HCT116 (cell line): ENCODE results near the gene RTN1. TPM values are rescaled to one million over a fixed set of nuclear protein-coding genes. Genes with fewer than 3 reads are reported as not detected.

Experiments used
- ATAC-seq: fragments of 200-7000 bp; cut with Tn5 transposase; 2 replicates; pipeline ENCODE4 v1.9.1; 2020; ENCODE audit warnings: mild to moderate bottlenecking, moderate library complexity
- BruUV-seq: library from RNA; stranded (reverse); fragments of 400-500 nt; replicated peaks from 2 replicates; lab custom pipeline; 2021; lab: Mats Ljungman, UMichigan
- CTCF ChIA-PET: fragments of 300-600 bp; sonication (Branson Sonifier 250); formaldehyde crosslinking; loops from one replicate; lab custom pipeline; 2021; ENCODE audit warnings: antibody characterized with exemption; lab: Charles Lee
- POLR2A ChIA-PET: fragments of 300-600, 350-600 bp; sonication (Branson Sonifier 250); formaldehyde crosslinking; loops from one replicate; lab custom pipeline; 2021; ENCODE audit warnings: antibody characterized with exemption; lab: Charles Lee
- RAD21 ChIA-PET, 2 experiments: fragments of 300-600 bp; sonication (Branson Sonifier 250); formaldehyde crosslinking; loops; one replicate each; lab custom pipeline; 2023; ENCODE audit warnings: low total read pairs in 2 of 2; ENCODE audit not compliant: uncharacterized antibody in 2 of 2, unreplicated experiment in 2 of 2, low non-redundant PET in 1 of 2; lab: Charles Lee
- DNase-seq: peaks from one replicate; pipeline ENCODE4 v3.0.0-alpha.2; 2010; ENCODE audit warnings: low read depth, low spot score
- H2AFZ ChIP-seq: fragments of 200-600 bp; shearing (Covaris generic), sonication (generic); 2 replicates; pipeline ENCODE4 v1.6.1; 2017; ENCODE audit warnings: low read depth, mixed run types, mixed read lengths, antibody characterized with exemption, low read length; ENCODE audit not compliant: poor library complexity, severe bottlenecking
- H3K27ac ChIP-seq: 2 replicates; pipeline ENCODE4 v1.5.1; 2012; ENCODE audit warnings: low read depth, low read length
- H3K27me3 ChIP-seq: fragments of 200-600 bp; sonication (generic); 2 replicates; pipeline ENCODE4 v1.6.1; 2016; ENCODE audit warnings: mixed run types, low read length, mixed read lengths; ENCODE audit not compliant: insufficient read depth
- H3K36me3 ChIP-seq, 2 experiments: fragments of 200-500 bp in 1 of 2; fragments of 200-600 bp in 1 of 2; sonication (Bioruptor generic) in 1 of 2; sonication (generic) in 1 of 2; 2 replicates each; pipeline versions ENCODE4 v1.5.1 to v1.6.1; 2014 to 2016; ENCODE audit warnings: low read length in 2 of 2, inconsistent platforms in 1 of 2, mixed read lengths in 1 of 2, mixed run types in 1 of 2; ENCODE audit not compliant: insufficient read depth in 2 of 2, control insufficient read depth in 1 of 2
- H3K4me1 ChIP-seq, 2 experiments: fragments of 200-600 bp in 1 of 2; sonication (generic) in 1 of 2; 2 replicates each; pipeline versions ENCODE4 v1.5.1 to v1.6.1; 2012 to 2017; ENCODE audit warnings: low read length in 2 of 2, inconsistent platforms in 1 of 2, mild to moderate bottlenecking in 1 of 2, mixed read lengths in 1 of 2, mixed run types in 1 of 2, moderate library complexity in 1 of 2; ENCODE audit not compliant: insufficient read depth in 2 of 2, control insufficient read depth in 1 of 2
- H3K4me2 ChIP-seq: fragments of 200-600 bp; sonication (generic); 2 replicates; pipeline ENCODE4 v1.6.1; 2017; ENCODE audit warnings: mixed run types, low read length, mixed read lengths
- H3K4me3 ChIP-seq, 2 experiments: fragments of 200-600 bp in 1 of 2; sonication (generic) in 1 of 2; replicated peaks in 1 of 2; 2 replicates each; pipeline ENCODE4 v1.5.1; 2011 to 2016; ENCODE audit warnings: low read length in 2 of 2, control low read depth in 1 of 2, low read depth in 1 of 2, mild to moderate bottlenecking in 1 of 2, mixed read lengths in 1 of 2, mixed run types in 1 of 2
- H3K79me2 ChIP-seq: fragments of 200-600 bp; sonication (generic); 2 replicates; pipeline ENCODE4 v1.6.1; 2017; ENCODE audit warnings: mild to moderate bottlenecking, mixed run types, low read length, moderate library complexity, mixed read lengths; ENCODE audit not compliant: insufficient read depth
- H3K9ac ChIP-seq: fragments of 200-600 bp; sonication (generic); 2 replicates; pipeline ENCODE4 v1.6.1; 2016; ENCODE audit warnings: low read length, mixed read lengths
- H3K9me2 ChIP-seq: fragments of 200-600 bp; sonication (generic), shearing (Covaris generic); 2 replicates; pipeline ENCODE4 v1.6.1; 2017; ENCODE audit warnings: mixed run types, mild to moderate bottlenecking, moderate library complexity; ENCODE audit not compliant: insufficient read depth
- H3K9me3 ChIP-seq, 2 experiments: fragments of 200-500 bp in 1 of 2; fragments of 200-600 bp in 1 of 2; sonication (Bioruptor generic) in 1 of 2; sonication (generic) in 1 of 2; 2 replicates each; pipeline ENCODE4 v1.6.1; 2014 to 2017; ENCODE audit warnings: low read length in 2 of 2, mixed read lengths in 2 of 2, inconsistent platforms in 1 of 2, low read depth in 1 of 2, mild to moderate bottlenecking in 1 of 2, mixed run types in 1 of 2, moderate library complexity in 1 of 2; ENCODE audit not compliant: control insufficient read depth in 1 of 2, insufficient read depth in 1 of 2
- H4K20me1 ChIP-seq: fragments of 200-600 bp; sonication (generic), shearing (Covaris generic); 2 replicates; pipeline ENCODE4 v1.6.1; 2017; ENCODE audit warnings: mixed run types, mild to moderate bottlenecking, moderate library complexity; ENCODE audit not compliant: insufficient read depth
- CBX3 ChIP-seq: IDR thresholded peaks from 2 replicates; pipeline ENCODE4 v1.6.1; 2012; ENCODE audit warnings: low read depth
- CEBPB ChIP-seq: IDR thresholded peaks from 2 replicates; pipeline ENCODE4 v1.6.1; 2012; ENCODE audit warnings: low read depth
- EGR1 ChIP-seq: IDR thresholded peaks from 2 replicates; pipeline ENCODE4 v1.6.1; 2012; ENCODE audit warnings: low read depth
- ELF1 ChIP-seq: IDR thresholded peaks from 2 replicates; pipeline ENCODE4 v1.6.1; 2012; ENCODE audit warnings: low read depth, borderline replicate concordance
- EZH2 ChIP-seq: fragments of 200-600 bp; sonication (generic); IDR thresholded peaks from 2 replicates; pipeline ENCODE4 v1.6.1; 2017; ENCODE audit warnings: antibody characterized with exemption, mixed run types
- EZH2phosphoT487 ChIP-seq: fragments of 200-600 bp; IDR thresholded peaks from 2 replicates; pipeline ENCODE4 v1.6.1; 2018; ENCODE audit warnings: antibody characterized with exemption, borderline replicate concordance
- FOSL1 ChIP-seq: IDR thresholded peaks from 2 replicates; pipeline ENCODE4 v1.6.1; 2012; ENCODE audit warnings: low read depth
- JUND ChIP-seq: IDR thresholded peaks from 2 replicates; pipeline ENCODE4 v1.6.1; 2012
- SRF ChIP-seq: IDR thresholded peaks from 2 replicates; pipeline ENCODE4 v1.6.1; 2012; ENCODE audit warnings: low read depth
- TCF7L2 ChIP-seq: IDR thresholded peaks from 2 replicates; pipeline ENCODE4 v1.7.0; 2011; ENCODE audit warnings: borderline replicate concordance, inconsistent platforms; ENCODE audit not compliant: insufficient read depth, insufficient read length; ENCODE audit errors: extremely low read depth
- ZFX ChIP-seq: fragments of 450-650 bp; IDR thresholded peaks from 2 replicates; pipeline ENCODE4 v1.6.1; 2017
- ZNF274 ChIP-seq: fragments of 200-500 bp; sonication (Bioruptor generic); IDR thresholded peaks from 2 replicates; pipeline ENCODE4 v1.6.1; 2014; ENCODE audit warnings: mild to moderate bottlenecking, low read depth, low read length, inconsistent platforms
- intact Hi-C: fragments of 100-400 bp; cut with micrococcal nuclease; formaldehyde crosslinking; loops from 2 replicates; pipeline ENCODE4 v1.10.0; 2022
- total RNA-seq: library from RNA; stranded (reverse); gene quantifications from one replicate; pipeline ENCODE4 v1.2.1, GENCODE V29; 2021; ENCODE audit not compliant: unreplicated experiment
- TF ChIP-seq, protein P1 (sequence below), 3 experiments: fragments of 200-600 bp in 1 of 3; sonication (generic) in 1 of 3; IDR thresholded peaks in 2 of 3; conservative IDR thresholded peaks in 1 of 3; 2 replicates each; pipeline ENCODE4 v1.5.1; 2012 to 2017; ENCODE audit warnings: low read depth in 2 of 3, low read length in 2 of 3, antibody characterized with exemption in 1 of 3, borderline replicate concordance in 1 of 3, control low read depth in 1 of 3, mild to moderate bottlenecking in 1 of 3, mixed read lengths in 1 of 3, mixed run types in 1 of 3, moderate library complexity in 1 of 3; ENCODE audit not compliant: insufficient read depth in 1 of 3
- TF ChIP-seq, protein P2 (sequence below): IDR thresholded peaks from 2 replicates; pipeline ENCODE4 v1.6.1; 2012
- TF ChIP-seq, protein P3 (sequence below): IDR thresholded peaks from 2 replicates; pipeline ENCODE4 v1.6.1; 2011; ENCODE audit warnings: mild to moderate bottlenecking, low read length, moderate library complexity; ENCODE audit not compliant: insufficient replicate concordance; ENCODE audit errors: extremely low read depth
- TF ChIP-seq, protein P4 (sequence below): IDR thresholded peaks from 2 replicates; pipeline ENCODE4 v1.6.1; 2012

Gene RTN1
- total RNA-seq, 1 experiment from 2014 or later = 0.57 TPM

DNA sequence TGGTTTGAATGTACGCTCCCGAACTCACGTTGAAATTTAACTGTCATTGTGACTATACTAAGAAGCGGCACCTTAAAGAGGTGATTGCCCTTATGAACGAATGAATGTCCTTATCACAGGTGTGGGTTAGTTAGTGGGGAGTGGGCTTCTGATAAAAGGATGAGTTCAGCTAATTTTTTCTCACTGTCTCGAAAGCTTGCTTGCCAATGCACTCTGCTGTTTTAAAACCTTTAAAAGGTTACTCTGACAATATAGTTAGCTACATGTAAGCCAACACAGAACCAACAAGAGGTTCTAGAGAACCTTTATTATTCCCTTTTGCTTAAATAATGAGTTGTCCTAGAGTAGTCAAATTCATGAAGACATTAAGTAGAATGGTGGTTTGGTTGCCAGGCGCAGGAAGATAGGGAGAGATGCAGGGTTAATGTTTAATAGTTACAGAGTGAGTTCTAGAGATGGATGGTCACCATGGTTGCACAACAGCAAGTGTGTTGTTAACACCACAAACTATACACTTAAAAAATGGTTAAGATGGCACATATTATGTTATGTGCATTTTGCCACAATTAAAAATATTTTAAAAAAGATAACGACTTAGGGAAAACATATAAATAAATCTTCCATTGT, 26.3 kb downstream of the RTN1 start:
- intact Hi-C loops = no loop called here
- H3K36me3 ChIP-seq = no peaks in the 10 kb centered on the region
- H3K4me3 ChIP-seq = no peak overlapping the region
- no peak for ATAC-seq
- H3K4me1 ChIP-seq = no peaks in the 10 kb centered on the region
- TF ChIP-seq CBX3 = no peak
- TF ChIP-seq SRF = no peak
- TF ChIP-seq EGR1 = no peak
- TF ChIP-seq CEBPB = no peak
- no peak for TF ChIP-seq EZH2phosphoT487
- TF ChIP-seq ZFX = no peak
- no peak for TF ChIP-seq TCF7L2
- no peak overlapping the region for H3K9ac ChIP-seq
- DNase-seq = no peak
- H2AFZ ChIP-seq = no peak overlapping the region
- POLR2A ChIA-PET = no interaction called here
- BruUV-seq = no TSS peak
- no peaks in the 10 kb centered on the region for H3K79me2 ChIP-seq
- H3K9me3 ChIP-seq = no peaks in the 10 kb centered on the region
- no peak overlapping the region for H3K27ac ChIP-seq
- RAD21 ChIA-PET = no interaction called here
- H3K4me2 ChIP-seq = no peak overlapping the region
- no peaks in the 10 kb centered on the region for H3K9me2 ChIP-seq
- H3K27me3 ChIP-seq = peaks cover 8% of the 10 kb centered on the region; the same call in 1 of the 2 replicates
- CTCF ChIA-PET = interaction anchor here (1.4 kb wide), 1 partner anchor 54 kb away, joined by 3 read pairs; no protein-coding TSS in a partner anchor
- H4K20me1 ChIP-seq = no peaks in the 10 kb centered on the region

DNA sequence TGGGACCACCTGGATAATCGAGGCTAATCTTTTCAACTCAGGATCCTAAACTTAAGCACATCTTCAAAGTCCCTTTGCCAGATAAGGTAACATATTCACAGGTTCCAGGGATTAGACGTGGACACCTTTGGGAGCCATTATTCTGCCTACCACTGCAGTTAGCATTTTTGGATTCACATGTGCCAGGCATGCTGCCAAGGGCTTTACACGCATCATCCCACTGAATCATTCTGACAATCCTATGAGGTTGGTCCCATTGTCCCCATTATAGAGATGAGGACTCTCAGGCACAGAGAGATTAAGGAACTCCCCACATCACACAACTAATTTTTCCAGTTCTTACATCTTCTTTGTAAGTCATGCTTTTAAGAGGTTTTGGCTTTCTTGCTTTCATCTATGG, 34.5 kb downstream of the RTN1 start:
- POLR2A ChIA-PET = no interaction called here
- Histone ChIP-seq H3K79me2 (no peaks in the 10 kb centered on the region), H4K20me1 (no peaks in the 10 kb centered on the region), H3K9me3 (no peaks in the 10 kb centered on the region), H3K4me1 (no peaks in the 10 kb centered on the region), H3K4me2 (no peak overlapping the region), H3K9me2 (no peaks in the 10 kb centered on the region), H2AFZ (no peak overlapping the region), H3K27ac (no peak overlapping the region), H3K27me3 (peaks cover 15% of the 10 kb centered on the region)
- DNase-seq = no peak
- BruUV-seq = no TSS peak
- intact Hi-C loops = no loop called here
- CTCF ChIA-PET = no interaction called here
- RAD21 ChIA-PET = no interaction called here
- TF ChIP-seq, protein P1, sequence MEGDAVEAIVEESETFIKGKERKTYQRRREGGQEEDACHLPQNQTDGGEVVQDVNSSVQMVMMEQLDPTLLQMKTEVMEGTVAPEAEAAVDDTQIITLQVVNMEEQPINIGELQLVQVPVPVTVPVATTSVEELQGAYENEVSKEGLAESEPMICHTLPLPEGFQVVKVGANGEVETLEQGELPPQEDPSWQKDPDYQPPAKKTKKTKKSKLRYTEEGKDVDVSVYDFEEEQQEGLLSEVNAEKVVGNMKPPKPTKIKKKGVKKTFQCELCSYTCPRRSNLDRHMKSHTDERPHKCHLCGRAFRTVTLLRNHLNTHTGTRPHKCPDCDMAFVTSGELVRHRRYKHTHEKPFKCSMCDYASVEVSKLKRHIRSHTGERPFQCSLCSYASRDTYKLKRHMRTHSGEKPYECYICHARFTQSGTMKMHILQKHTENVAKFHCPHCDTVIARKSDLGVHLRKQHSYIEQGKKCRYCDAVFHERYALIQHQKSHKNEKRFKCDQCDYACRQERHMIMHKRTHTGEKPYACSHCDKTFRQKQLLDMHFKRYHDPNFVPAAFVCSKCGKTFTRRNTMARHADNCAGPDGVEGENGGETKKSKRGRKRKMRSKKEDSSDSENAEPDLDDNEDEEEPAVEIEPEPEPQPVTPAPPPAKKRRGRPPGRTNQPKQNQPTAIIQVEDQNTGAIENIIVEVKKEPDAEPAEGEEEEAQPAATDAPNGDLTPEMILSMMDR (IDR thresholded peaks at IDR 0.05 in 2 of 3, conservative IDR thresholded peaks at IDR 0.05 in 1 of 3; ENCODE audit: borderline replicate concordance in 1 of 3, insufficient read depth in 1 of 3, low read depth in 2 of 3, low read length in 2 of 3) = no peak
- TF ChIP-seq, protein P2, sequence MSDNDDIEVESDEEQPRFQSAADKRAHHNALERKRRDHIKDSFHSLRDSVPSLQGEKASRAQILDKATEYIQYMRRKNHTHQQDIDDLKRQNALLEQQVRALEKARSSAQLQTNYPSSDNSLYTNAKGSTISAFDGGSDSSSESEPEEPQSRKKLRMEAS = no peak
- TF ChIP-seq, protein P3, sequence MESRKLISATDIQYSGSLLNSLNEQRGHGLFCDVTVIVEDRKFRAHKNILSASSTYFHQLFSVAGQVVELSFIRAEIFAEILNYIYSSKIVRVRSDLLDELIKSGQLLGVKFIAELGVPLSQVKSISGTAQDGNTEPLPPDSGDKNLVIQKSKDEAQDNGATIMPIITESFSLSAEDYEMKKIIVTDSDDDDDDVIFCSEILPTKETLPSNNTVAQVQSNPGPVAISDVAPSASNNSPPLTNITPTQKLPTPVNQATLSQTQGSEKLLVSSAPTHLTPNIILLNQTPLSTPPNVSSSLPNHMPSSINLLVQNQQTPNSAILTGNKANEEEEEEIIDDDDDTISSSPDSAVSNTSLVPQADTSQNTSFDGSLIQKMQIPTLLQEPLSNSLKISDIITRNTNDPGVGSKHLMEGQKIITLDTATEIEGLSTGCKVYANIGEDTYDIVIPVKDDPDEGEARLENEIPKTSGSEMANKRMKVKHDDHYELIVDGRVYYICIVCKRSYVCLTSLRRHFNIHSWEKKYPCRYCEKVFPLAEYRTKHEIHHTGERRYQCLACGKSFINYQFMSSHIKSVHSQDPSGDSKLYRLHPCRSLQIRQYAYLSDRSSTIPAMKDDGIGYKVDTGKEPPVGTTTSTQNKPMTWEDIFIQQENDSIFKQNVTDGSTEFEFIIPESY = no peak
- TF ChIP-seq, protein P4, sequence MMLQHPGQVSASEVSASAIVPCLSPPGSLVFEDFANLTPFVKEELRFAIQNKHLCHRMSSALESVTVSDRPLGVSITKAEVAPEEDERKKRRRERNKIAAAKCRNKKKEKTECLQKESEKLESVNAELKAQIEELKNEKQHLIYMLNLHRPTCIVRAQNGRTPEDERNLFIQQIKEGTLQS = no peak
- no peak for TF ChIP-seq JUND
- TF ChIP-seq EGR1 = no peak
- no peak for TF ChIP-seq ZNF274
- no peak for TF ChIP-seq FOSL1
- no peak for TF ChIP-seq EZH2
- TF ChIP-seq ELF1 = no peak
- TF ChIP-seq, all 23 proteins: peak for 0
- Histone ChIP-seq H3K36me3 (no peaks in the 10 kb centered on the region), H3K9ac (no peak overlapping the region), H3K4me3 (no peak overlapping the region)
- ATAC-seq = no peak
